GM12878 (cell line): Measurements from ENCODE around the gene OSTN. TPM values are rescaled to one million over a fixed set of nuclear protein-coding genes. Genes with fewer than 3 reads are reported as not detected.

Experiments
- polyA plus RNA-seq, 11 experiments: library from polyadenylated mRNA; depleted of rRNA in 4 of 11; unstranded in 6 of 11; stranded (reverse) in 5 of 11; fragments of >200 nt; fragmentation: Nextera tagmentation in 4 of 11; fragmentation: Illumina TruSeq in 1 of 11; extraction: Ambion mirVana in 4 of 11; extraction: Trizol in 1 of 11; gene quantifications; 1 replicate in 1 of 11; 2 replicates in 10 of 11; pipeline versions ENCODE4 v1.2.1 to v1.2.3, GENCODE V29; 2011 to 2016; ENCODE audit warnings: inconsistent platforms in 2 of 11, missing spikeins in 2 of 11, low read depth in 1 of 11
- total RNA-seq, 4 experiments: library from RNA; depleted of rRNA in 3 of 4; stranded (reverse); fragments of >200 nt in 3 of 4; fragmentation: Illumina TruSeq in 1 of 4; extraction: Trizol in 1 of 4; gene quantifications; 2 replicates each; pipeline versions ENCODE4 v1.2.1 to v1.2.3, GENCODE V29; 2013 to 2021
- TF ChIP-seq, protein P1 (sequence below): fragments of 450-650 bp; IDR thresholded peaks from 2 replicates; pipeline ENCODE4 v1.6.1; 2016; ENCODE audit warnings: mild to moderate bottlenecking, moderate library complexity, borderline replicate concordance
- TF ChIP-seq, protein P2 (sequence below): IDR thresholded peaks from 2 replicates; pipeline ENCODE4 v1.6.1; 2012; ENCODE audit warnings: low read length, inconsistent platforms

Gene OSTN
- total and polyA plus RNA-seq, 10 of the 15 experiments (the other 5 are each of a cell fraction or from before 2014, with no cell fraction given): 0.04 to 0.27 (median 0.06) TPM; not detected in 6

DNA sequence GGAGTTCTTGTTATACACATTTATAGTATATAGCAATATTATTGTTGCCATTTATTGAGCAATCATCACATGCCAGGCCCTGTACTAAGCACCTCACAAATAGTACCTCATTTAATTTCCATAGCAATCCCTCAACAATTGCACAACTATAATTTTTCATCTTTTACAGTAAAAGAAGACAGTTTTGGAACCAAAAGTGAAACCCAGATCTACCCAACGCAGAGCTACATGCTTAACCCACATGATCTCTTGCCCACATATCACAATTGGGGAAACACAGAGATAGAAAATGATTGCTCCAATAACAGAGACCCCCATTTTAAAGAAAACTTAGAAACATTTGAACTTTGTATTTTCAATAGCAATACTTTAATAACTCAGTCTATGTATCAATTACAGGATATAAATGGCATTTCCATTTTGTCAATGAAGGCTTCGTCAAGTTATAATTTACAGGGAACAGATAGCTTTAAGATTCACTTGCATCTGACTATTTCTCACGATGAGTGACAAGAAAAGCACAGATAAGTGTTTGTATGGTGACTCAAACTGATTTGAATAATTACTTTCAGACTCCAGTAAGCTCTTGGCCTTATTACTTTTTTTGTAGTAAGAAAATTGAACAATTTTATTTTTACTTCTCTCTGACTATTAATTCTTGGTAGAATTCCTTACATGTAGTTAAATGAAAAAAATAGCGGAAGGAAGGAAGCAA lies 91.4 kb downstream of the OSTN start (continued):
- TF ChIP-seq, protein P1, sequence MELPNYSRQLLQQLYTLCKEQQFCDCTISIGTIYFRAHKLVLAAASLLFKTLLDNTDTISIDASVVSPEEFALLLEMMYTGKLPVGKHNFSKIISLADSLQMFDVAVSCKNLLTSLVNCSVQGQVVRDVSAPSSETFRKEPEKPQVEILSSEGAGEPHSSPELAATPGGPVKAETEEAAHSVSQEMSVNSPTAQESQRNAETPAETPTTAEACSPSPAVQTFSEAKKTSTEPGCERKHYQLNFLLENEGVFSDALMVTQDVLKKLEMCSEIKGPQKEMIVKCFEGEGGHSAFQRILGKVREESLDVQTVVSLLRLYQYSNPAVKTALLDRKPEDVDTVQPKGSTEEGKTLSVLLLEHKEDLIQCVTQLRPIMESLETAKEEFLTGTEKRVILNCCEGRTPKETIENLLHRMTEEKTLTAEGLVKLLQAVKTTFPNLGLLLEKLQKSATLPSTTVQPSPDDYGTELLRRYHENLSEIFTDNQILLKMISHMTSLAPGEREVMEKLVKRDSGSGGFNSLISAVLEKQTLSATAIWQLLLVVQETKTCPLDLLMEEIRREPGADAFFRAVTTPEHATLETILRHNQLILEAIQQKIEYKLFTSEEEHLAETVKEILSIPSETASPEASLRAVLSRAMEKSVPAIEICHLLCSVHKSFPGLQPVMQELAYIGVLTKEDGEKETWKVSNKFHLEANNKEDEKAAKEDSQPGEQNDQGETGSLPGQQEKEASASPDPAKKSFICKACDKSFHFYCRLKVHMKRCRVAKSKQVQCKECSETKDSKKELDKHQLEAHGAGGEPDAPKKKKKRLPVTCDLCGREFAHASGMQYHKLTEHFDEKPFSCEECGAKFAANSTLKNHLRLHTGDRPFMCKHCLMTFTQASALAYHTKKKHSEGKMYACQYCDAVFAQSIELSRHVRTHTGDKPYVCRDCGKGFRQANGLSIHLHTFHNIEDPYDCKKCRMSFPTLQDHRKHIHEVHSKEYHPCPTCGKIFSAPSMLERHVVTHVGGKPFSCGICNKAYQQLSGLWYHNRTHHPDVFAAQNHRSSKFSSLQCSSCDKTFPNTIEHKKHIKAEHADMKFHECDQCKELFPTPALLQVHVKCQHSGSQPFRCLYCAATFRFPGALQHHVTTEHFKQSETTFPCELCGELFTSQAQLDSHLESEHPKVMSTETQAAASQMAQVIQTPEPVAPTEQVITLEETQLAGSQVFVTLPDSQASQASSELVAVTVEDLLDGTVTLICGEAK: no peak
- TF ChIP-seq, protein P2, sequence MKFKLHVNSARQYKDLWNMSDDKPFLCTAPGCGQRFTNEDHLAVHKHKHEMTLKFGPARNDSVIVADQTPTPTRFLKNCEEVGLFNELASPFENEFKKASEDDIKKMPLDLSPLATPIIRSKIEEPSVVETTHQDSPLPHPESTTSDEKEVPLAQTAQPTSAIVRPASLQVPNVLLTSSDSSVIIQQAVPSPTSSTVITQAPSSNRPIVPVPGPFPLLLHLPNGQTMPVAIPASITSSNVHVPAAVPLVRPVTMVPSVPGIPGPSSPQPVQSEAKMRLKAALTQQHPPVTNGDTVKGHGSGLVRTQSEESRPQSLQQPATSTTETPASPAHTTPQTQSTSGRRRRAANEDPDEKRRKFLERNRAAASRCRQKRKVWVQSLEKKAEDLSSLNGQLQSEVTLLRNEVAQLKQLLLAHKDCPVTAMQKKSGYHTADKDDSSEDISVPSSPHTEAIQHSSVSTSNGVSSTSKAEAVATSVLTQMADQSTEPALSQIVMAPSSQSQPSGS: peak; percentile 14; the same call in 1 of the 2 replicates
